IPS-20b (cell line): ENCODE measurements around the gene COLEC11.
"Not testable (repeated sequence)": the region's sequence is repeated elsewhere in the genome, so short reads cannot be mapped to it uniquely, and the experiment has no call there.

Experiments used
- H3K27ac ChIP-seq: one replicate; pipeline ENCODE4 v1.5.1; 2013; ENCODE audit warnings: low read length
- H3K27me3 ChIP-seq: 2 replicates; pipeline ENCODE4 v1.6.1; 2013; ENCODE audit warnings: mild to moderate bottlenecking, low read length, inconsistent platforms; ENCODE audit not compliant: insufficient read depth
- H3K36me3 ChIP-seq: 2 replicates; pipeline ENCODE4 v1.6.1; 2013; ENCODE audit warnings: low read depth, mild to moderate bottlenecking, inconsistent platforms, low read length, moderate library complexity; ENCODE audit not compliant: insufficient read depth
- H3K4me1 ChIP-seq: 2 replicates; pipeline ENCODE4 v1.6.1; 2013; ENCODE audit warnings: mild to moderate bottlenecking, control low read depth, inconsistent platforms, low read length, moderate library complexity; ENCODE audit not compliant: insufficient read depth
- H3K4me3 ChIP-seq: 2 replicates; pipeline ENCODE4 v1.5.1; 2013; ENCODE audit warnings: mild to moderate bottlenecking, low read length, inconsistent platforms
- H3K9ac ChIP-seq: 2 replicates; pipeline ENCODE4 v1.6.1; 2013; ENCODE audit warnings: low read depth, mild to moderate bottlenecking, inconsistent platforms, low read length, moderate library complexity
- H3K9me3 ChIP-seq: 2 replicates; pipeline ENCODE4 v1.6.1; 2013; ENCODE audit warnings: mild to moderate bottlenecking, low read depth, low read length, inconsistent platforms; ENCODE audit not compliant: insufficient read depth

The COLEC11 gene

DNA sequence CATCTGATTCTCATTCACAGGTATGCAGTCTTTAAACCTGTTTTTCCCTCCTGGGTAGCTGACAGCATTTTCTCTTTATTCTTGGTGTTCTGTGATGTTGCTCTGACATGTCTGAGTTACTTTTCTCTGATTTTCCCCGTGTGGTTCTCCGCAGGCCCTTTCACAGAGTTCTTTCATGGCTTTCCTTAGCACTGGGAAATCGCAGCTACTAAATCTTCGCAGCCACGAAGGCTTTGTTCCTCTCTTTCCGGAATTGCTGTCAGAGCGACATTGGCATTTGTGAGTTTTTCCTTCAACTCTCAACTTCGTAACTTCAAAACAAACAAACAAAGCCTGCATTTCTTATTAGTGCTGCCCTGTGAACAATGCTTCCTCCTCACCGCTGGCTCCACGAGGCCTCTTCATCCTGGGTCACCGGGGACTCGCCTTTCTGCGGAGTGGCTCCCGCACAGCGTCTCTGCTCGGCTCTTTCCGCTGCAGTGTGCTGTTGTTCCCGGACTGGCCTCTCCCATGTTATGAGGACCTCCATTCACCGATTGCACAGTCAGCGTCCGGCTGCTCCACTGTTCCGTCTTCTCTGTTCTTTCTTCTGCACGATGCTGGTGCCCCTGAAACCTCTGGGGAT, 16.1 kb downstream of the COLEC11 start:
- no peak overlapping the region for H3K4me3 ChIP-seq
- H3K36me3 ChIP-seq: no peaks in the 10 kb centered on the region
- H3K4me1 ChIP-seq: no peaks in the 10 kb centered on the region
- no peak overlapping the region for H3K27ac ChIP-seq
- H3K9me3 ChIP-seq: 0 out of 2 replicates have a peak, but pooled peaks cover 5% of the 10 kb centered on the region
- no peak overlapping the region for H3K9ac ChIP-seq
- H3K27me3 ChIP-seq: no peaks in the 10 kb centered on the region

DNA sequence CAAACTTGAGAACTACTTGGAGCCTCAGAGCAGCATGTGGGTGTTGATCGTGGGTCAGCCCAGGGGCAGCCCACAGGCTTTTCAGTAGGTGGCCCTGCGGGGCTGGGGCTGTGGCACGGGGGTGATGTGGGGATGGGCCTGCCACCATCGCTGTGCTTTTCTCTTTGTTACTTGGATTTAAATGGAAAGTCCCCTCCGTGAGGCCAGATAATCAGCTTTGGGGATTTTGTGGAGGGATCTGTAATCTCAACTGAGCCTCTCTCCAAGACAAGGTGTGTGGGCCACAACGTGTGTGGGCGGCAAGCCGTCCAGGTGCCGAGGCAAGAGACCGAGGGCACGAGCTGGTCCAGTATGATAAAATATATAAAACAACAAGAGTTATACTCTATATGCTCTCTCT, 16.7 kb downstream of the COLEC11 start:
- no peaks in the 10 kb centered on the region for H3K36me3 ChIP-seq
- H3K9ac ChIP-seq: no peak overlapping the region
- no peaks in the 10 kb centered on the region for H3K27me3 ChIP-seq
- no peaks in the 10 kb centered on the region for H3K4me1 ChIP-seq
- no peak overlapping the region for H3K27ac ChIP-seq
- H3K9me3 ChIP-seq: 0 out of 2 replicates have a peak, but pooled peaks cover 6% of the 10 kb centered on the region
- H3K4me3 ChIP-seq: no peak overlapping the region

DNA sequence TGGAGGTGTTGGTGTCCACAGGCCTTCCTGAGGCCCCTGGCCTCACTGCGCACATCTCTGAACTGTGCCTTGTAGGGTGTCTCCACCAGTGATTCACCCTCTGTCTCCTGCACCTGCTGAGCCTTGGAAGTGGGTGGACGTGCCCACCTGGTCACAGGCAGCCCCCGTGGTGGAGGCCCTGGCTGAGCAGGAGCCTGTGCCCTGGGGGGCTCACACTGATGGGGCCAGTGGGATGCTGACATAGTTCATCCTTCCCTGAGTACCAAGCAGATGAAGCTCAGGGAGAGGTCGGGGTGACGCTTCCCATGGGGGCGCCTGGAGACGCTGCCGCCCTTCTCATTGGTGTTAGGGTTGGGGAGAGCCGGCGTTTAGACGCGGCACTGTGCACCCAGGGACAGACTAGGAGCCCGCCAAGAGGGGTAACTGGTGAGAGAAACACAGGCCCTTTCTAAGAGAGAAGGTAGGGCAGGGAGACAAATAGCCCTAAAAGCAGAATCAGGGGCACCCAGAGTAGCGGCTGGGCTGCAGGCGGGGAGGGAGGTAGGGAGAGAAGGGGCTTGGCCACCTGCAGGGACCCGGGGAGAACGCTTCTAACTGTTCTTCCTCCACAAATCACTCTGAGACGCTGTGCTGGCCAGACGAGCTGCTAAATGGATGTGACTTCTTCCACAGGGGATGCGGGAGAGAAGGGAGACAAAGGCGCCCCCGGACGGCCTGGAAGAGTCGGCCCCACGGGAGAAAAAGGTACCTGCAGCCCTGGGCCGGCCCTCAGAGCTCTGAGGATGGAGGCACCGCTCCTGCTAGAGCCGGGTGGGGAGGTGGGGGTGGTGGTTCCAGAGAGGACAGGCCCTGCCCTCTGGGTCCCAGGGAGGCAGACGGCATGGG, 18.0 kb downstream of the COLEC11 start:
- peaks cover 12% of the 10 kb centered on the region; the same call in 1 of the 2 replicates for H3K9me3 ChIP-seq

DNA sequence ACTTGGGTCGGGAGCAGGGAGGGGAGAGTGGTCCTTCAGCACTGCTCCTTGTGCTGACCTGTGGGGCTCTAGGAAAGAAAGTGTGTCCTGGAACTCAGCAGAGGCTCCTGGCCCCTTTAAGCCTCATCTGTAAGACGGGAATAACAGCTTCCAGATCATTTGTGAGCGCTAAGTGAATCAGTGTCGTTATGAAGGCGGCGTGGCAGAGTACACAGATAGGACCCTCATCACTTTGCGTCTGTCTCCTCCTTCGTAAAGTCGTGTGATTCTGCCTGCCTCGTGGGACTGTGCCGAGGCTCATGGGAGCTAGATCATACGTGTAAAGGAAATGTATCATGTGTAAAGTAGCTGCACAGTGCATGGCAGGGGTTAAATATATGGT, 18.6 kb downstream of the COLEC11 start:
- Histone ChIP-seq H3K36me3 (no peaks in the 10 kb centered on the region), H3K9me3 (peaks cover 14% of the 10 kb centered on the region; the same call in 1 of the 2 replicates), H3K4me1 (no peaks in the 10 kb centered on the region), H3K27ac (no peak overlapping the region), H3K9ac (no peak overlapping the region), H3K27me3 (no peaks in the 10 kb centered on the region), H3K4me3 (no peak overlapping the region)

More for the DNA sequence above, 18.0 kb downstream of the COLEC11 start:
- Histone ChIP-seq H3K27me3 (no peaks in the 10 kb centered on the region), H3K27ac (no peak overlapping the region), H3K36me3 (no peaks in the 10 kb centered on the region), H3K9ac (no peak overlapping the region), H3K4me1 (no peaks in the 10 kb centered on the region), H3K4me3 (no peak overlapping the region)

DNA sequence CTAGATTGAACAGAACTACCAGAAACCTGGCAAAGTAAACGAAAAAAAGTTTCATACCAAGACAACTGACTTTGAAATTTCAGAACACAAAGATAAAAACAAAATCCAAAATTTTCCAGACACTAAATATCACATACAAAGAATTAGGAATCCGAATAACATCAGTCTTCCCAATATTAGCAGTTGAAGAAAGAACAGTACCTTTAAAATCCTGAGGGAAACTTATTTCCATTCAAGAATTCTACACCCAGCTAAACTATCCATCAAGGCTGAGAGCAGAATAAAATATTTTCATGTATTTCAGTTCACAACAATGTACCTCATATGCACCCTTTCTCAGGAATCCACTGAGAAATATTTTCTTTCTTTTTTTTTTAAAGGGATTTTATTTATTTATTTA, 19.8 kb downstream of the COLEC11 start:
- not testable (repeated sequence) for H3K9ac ChIP-seq, H3K27me3 ChIP-seq, H3K36me3 ChIP-seq, H3K4me3 ChIP-seq, H3K4me1 ChIP-seq, H3K27ac ChIP-seq
- peaks cover 14% of the 10 kb centered on the region; the same call in 1 of the 2 replicates for H3K9me3 ChIP-seq

GRCh38 chr2:3615541-3616200, 20.8 kb downstream of the COLEC11 start:
- H3K36me3 ChIP-seq, H3K9ac ChIP-seq, H3K4me1 ChIP-seq, H3K27me3 ChIP-seq, H3K27ac ChIP-seq, H3K4me3 ChIP-seq: not testable (repeated sequence)
- peaks cover 14% of the 10 kb centered on the region; the same call in 1 of the 2 replicates for H3K9me3 ChIP-seq

GRCh38 chr2:3616435-3617197, 21.7 kb downstream of the COLEC11 start:
- peaks cover 14% of the 10 kb centered on the region; the same call in 1 of the 2 replicates for H3K9me3 ChIP-seq
- H3K27ac ChIP-seq, H3K27me3 ChIP-seq, H3K4me1 ChIP-seq, H3K4me3 ChIP-seq, H3K36me3 ChIP-seq, H3K9ac ChIP-seq: not testable (repeated sequence)

GRCh38 chr2:3617198-3617890, 22.4 kb downstream of the COLEC11 start:
- H3K27ac ChIP-seq: no peak overlapping the region
- no peaks in the 10 kb centered on the region for H3K4me1 ChIP-seq
- H3K9ac ChIP-seq: no peak overlapping the region
- H3K36me3 ChIP-seq: no peaks in the 10 kb centered on the region
- H3K4me3 ChIP-seq: no peak overlapping the region
- peaks cover 14% of the 10 kb centered on the region; the same call in 1 of the 2 replicates for H3K9me3 ChIP-seq
- no peaks in the 10 kb centered on the region for H3K27me3 ChIP-seq

- no peaks in the 10 kb centered on the region for H3K27me3 ChIP-seq
- H3K36me3 ChIP-seq: no peaks in the 10 kb centered on the region
- peaks cover 14% of the 10 kb centered on the region; the same call in 1 of the 2 replicates for H3K9me3 ChIP-seq
Measured at GRCh38 chr2:3618367-3618766, 23.5 kb downstream of the COLEC11 start.

GRCh38 chr2:3619033-3619432, 24.1 kb downstream of the COLEC11 start:
- Histone ChIP-seq H3K36me3 (no peaks in the 10 kb centered on the region), H3K9ac (no peak overlapping the region), H3K4me3 (no peak overlapping the region), H3K4me1 (no peaks in the 10 kb centered on the region), H3K27me3 (no peaks in the 10 kb centered on the region), H3K27ac (no peak overlapping the region), H3K9me3 (peaks cover 14% of the 10 kb centered on the region; the same call in 1 of the 2 replicates)

More at GRCh38 chr2:3618367-3618766, 23.5 kb downstream of the COLEC11 start:
- no peaks in the 10 kb centered on the region for H3K4me1 ChIP-seq
- H3K27ac ChIP-seq: no peak overlapping the region
- H3K4me3 ChIP-seq: no peak overlapping the region
- no peak overlapping the region for H3K9ac ChIP-seq

GRCh38 chr2:3619661-3620060, 24.7 kb downstream of the COLEC11 start:
- H3K4me1 ChIP-seq, H3K36me3 ChIP-seq, H3K9me3 ChIP-seq, H3K9ac ChIP-seq, H3K4me3 ChIP-seq, H3K27me3 ChIP-seq, H3K27ac ChIP-seq: not testable (repeated sequence)
